ENCODE results near the gene ZNF44. TPM values are rescaled to one million over a fixed set of nuclear protein-coding genes. Genes with fewer than 3 reads are reported as not detected.

ZNF44 gene
- total and polyA plus RNA-seq, 4 donors = 4.1 to 17.9 (median 6.8) TPM

DNA sequence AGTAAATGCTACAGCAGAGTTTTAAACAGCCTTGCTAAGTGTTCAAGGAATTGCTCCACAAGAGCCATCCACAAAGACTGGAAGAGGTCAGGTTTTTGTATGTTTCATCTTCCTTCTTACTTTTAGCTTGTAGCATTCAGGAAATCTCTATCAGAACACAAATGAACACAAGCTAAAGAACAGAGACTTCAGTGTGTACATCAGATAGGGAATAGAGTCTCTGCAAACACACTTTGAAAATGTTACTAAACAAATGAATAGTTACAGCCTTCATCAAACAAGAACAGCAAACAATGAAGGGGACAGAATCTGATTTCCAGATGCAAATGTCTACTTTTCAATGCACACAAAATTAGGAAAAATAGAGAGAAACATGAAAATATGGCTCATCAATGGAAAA, 31.0 kb upstream of the ZNF44 start (continued):
- TF ChIP-seq CTCF (IDR thresholded peaks at IDR 0.05; ENCODE audit: low read depth, low read length, missing input control) = no peak
- TF ChIP-seq TAF1 (conservative IDR thresholded peaks at IDR 0.05) = no peak
- TF ChIP-seq YY1 (IDR thresholded peaks at IDR 0.05) = no peak
- no peak for TF ChIP-seq FOXA2 (IDR thresholded peaks at IDR 0.05)
- TF ChIP-seq, protein P1, sequence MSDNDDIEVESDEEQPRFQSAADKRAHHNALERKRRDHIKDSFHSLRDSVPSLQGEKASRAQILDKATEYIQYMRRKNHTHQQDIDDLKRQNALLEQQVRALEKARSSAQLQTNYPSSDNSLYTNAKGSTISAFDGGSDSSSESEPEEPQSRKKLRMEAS (IDR thresholded peaks at IDR 0.05) = no peak
- TF ChIP-seq HNF4G (IDR thresholded peaks at IDR 0.05) = no peak

DNA sequence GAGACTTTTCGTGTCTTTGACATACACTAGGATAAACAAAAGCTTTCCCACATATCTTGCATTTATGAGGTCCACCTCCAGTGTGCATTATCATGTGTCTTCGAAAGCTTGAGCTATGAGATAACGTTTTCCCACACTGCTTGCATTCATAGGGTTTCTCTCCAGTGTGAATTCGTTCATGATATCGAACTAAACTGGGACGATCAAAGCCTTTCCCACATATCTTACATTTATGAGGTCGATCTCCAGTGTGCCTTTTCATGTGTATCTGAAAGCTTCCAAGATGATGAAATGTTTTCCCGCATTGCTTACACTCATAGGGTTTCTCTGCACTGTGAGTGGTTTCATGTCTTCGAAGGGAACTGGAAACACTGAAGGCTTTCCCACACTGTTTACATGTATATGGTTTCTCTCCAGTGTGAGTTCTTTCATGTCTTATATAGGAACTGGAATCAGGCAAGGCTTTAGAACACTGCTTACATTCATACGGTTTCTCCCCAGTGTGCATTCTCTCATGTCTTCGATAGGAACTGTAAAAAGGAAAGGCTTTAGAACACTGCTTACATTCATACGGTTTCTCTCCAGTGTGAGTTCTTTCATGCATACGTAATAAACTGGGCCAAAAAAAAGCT, 24.2 kb upstream of the ZNF44 start:
- DNase-seq (ENCODE audit: low spot score) = no peak
- 98% methylated on average over 13 of the region's 13 CpGs for WGBS
- Histone ChIP-seq H3K4me3 (ENCODE audit: low read depth in 1 of 3, low read length in 3 of 3) (peak overlapping the region in 2 of 3 donors; percentile 44 to 65), H3K27ac (ENCODE audit: low read depth in 1 of 2, low read length in 2 of 2) (no peak overlapping the region), H3K9me3 (ENCODE audit: control insufficient read depth in 4 of 4, low read length in 3 of 4) (peaks cover 17 to 47% (median 21%) of the 10 kb centered on the region in 4 donors), H3K9ac (ENCODE audit: low read depth in 1 of 2, low read length in 2 of 2) (no peak overlapping the region), H3K36me3 (ENCODE audit: control insufficient read depth in 4 of 4, insufficient read depth in 3 of 4, low read depth in 1 of 4, low read length in 3 of 4) (peaks cover 20 to 62% (median 48%) of the 10 kb centered on the region in 4 donors), H3K27me3 (ENCODE audit: control insufficient read depth in 4 of 4, insufficient read depth in 4 of 4, low read length in 3 of 4) (no peaks in the 10 kb centered on the region), H3K4me1 (ENCODE audit: control insufficient read depth in 4 of 4, insufficient read depth in 4 of 4, low read length in 3 of 4) (peaks cover 0 to 4% (median 0%) of the 10 kb centered on the region in 4 donors)
- no peak for TF ChIP-seq FOXA2 (IDR thresholded peaks at IDR 0.05)
- TF ChIP-seq SP1 (IDR thresholded peaks at IDR 0.05) = no peak
- TF ChIP-seq RAD21 (IDR thresholded peaks at IDR 0.05) = no peak
- TF ChIP-seq, protein P2, sequence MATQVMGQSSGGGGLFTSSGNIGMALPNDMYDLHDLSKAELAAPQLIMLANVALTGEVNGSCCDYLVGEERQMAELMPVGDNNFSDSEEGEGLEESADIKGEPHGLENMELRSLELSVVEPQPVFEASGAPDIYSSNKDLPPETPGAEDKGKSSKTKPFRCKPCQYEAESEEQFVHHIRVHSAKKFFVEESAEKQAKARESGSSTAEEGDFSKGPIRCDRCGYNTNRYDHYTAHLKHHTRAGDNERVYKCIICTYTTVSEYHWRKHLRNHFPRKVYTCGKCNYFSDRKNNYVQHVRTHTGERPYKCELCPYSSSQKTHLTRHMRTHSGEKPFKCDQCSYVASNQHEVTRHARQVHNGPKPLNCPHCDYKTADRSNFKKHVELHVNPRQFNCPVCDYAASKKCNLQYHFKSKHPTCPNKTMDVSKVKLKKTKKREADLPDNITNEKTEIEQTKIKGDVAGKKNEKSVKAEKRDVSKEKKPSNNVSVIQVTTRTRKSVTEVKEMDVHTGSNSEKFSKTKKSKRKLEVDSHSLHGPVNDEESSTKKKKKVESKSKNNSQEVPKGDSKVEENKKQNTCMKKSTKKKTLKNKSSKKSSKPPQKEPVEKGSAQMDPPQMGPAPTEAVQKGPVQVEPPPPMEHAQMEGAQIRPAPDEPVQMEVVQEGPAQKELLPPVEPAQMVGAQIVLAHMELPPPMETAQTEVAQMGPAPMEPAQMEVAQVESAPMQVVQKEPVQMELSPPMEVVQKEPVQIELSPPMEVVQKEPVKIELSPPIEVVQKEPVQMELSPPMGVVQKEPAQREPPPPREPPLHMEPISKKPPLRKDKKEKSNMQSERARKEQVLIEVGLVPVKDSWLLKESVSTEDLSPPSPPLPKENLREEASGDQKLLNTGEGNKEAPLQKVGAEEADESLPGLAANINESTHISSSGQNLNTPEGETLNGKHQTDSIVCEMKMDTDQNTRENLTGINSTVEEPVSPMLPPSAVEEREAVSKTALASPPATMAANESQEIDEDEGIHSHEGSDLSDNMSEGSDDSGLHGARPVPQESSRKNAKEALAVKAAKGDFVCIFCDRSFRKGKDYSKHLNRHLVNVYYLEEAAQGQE (IDR thresholded peaks at IDR 0.05) = no peak
- no peak for TF ChIP-seq GABPA (IDR thresholded peaks at IDR 0.05 in 1 of 2, conservative IDR thresholded peaks at IDR 0.05 in 1 of 2)
- TF ChIP-seq, protein P1 (IDR thresholded peaks at IDR 0.05) = no peak
- no peak for TF ChIP-seq JUND (IDR thresholded peaks at IDR 0.05)
- no peak for TF ChIP-seq FOXA1 (IDR thresholded peaks at IDR 0.05)
- TF ChIP-seq NR2F2 (IDR thresholded peaks at IDR 0.05) = no peak
- no peak for TF ChIP-seq HNF4G (IDR thresholded peaks at IDR 0.05)
- TF ChIP-seq TAF1 (conservative IDR thresholded peaks at IDR 0.05) = no peak
- no peak for TF ChIP-seq ATF3 (IDR thresholded peaks at IDR 0.05)
- TF ChIP-seq EGR1 (IDR thresholded peaks at IDR 0.05; ENCODE audit: low read depth in 2 of 2) = no peak
- TF ChIP-seq CTCF (IDR thresholded peaks at IDR 0.05; ENCODE audit: low read depth, low read length, missing input control) = no peak
- no peak for TF ChIP-seq RXRA (IDR thresholded peaks at IDR 0.05)
- TF ChIP-seq YY1 (IDR thresholded peaks at IDR 0.05) = no peak
- no peak for TF ChIP-seq ZBTB33 (IDR thresholded peaks at IDR 0.05)
- TF ChIP-seq HNF4A (conservative IDR thresholded peaks at IDR 0.05) = no peak
